K562 (cell line): ENCODE results near the gene SIRPB1. TPM values are rescaled to one million over a fixed set of nuclear protein-coding genes. Genes with fewer than 3 reads are reported as not detected.

Experiments used
- ATAC-seq: fragments of 200-7000 bp; cut with Tn5 transposase; 3 replicates; pipeline ENCODE4 v1.9.1; 2020; ENCODE audit warnings: moderate library complexity
- BruUV-seq: library from RNA; stranded (reverse); fragments of 400-500 nt; replicated peaks from 2 replicates; lab custom pipeline; 2021; lab: Mats Ljungman, UMichigan
- CTCF ChIA-PET: fragments of 300-600 bp; formaldehyde crosslinking; extraction: SDS; loops from one replicate; lab custom pipeline; 2021; ENCODE audit warnings: low intra/inter-chr PET ratio; lab: Yijun Ruan, JAX
- POLR2A ChIA-PET: fragments of 300-600, 350-650 bp; sonication (Branson Sonifier 250); formaldehyde crosslinking; extraction: SDS; loops from one replicate; lab custom pipeline; 2021; ENCODE audit warnings: antibody characterized with exemption, inconsistent platforms; lab: Yijun Ruan, JAX
- DNase-seq, 4 experiments: peaks; one replicate each; pipeline versions ENCODE4 v3.0.0 to v3.0.0-alpha.2; 2011 to 2018; ENCODE audit warnings: low spot score in 3 of 4, mixed read lengths in 3 of 4; ENCODE audit errors: extremely low read depth in 1 of 4
- FAIRE-seq: peaks from 2 replicates; lab custom pipeline; 2011; peaks lifted over from hg19 to GRCh38; lab: Jason Lieb, UNC
- H2AFZ ChIP-seq: 2 replicates; pipeline ENCODE4 v1.6.0; 2011; ENCODE audit warnings: low read depth, low read length, control low read depth, inconsistent platforms
- H3K27ac ChIP-seq: fragments of 200-600 bp; 3 replicates; pipeline ENCODE4 v1.8.0; 2011; ENCODE audit warnings: low read depth, mild to moderate bottlenecking, control low read depth, inconsistent platforms, low read length, moderate library complexity, mixed read lengths; ENCODE audit errors: extremely low read depth
- H3K27me3 ChIP-seq, 2 experiments: fragments of 300-600 bp in 1 of 2; 2 replicates in 1 of 2; 3 replicates in 1 of 2; pipeline versions ENCODE4 v1.6.0 to v1.8.0; 2011; ENCODE audit warnings: inconsistent platforms in 2 of 2, low read length in 2 of 2, mild to moderate bottlenecking in 1 of 2, mixed read lengths in 1 of 2, moderate library complexity in 1 of 2; ENCODE audit not compliant: control insufficient read depth in 2 of 2, insufficient read depth in 2 of 2
- H3K36me3 ChIP-seq: fragments of 300-600 bp; 3 replicates; pipeline ENCODE4 v1.8.0; 2011; ENCODE audit warnings: mild to moderate bottlenecking, low read length, inconsistent platforms; ENCODE audit not compliant: control insufficient read depth, insufficient read depth
- H3K4me1 ChIP-seq, 2 experiments: fragments of 200-600 bp in 1 of 2; replicated peaks in 1 of 2; 2 replicates in 1 of 2; 3 replicates in 1 of 2; pipeline versions ENCODE4 v1.5.1 to v1.8.0; 2011; ENCODE audit warnings: inconsistent platforms in 2 of 2, low read length in 2 of 2, mild to moderate bottlenecking in 1 of 2, mixed read lengths in 1 of 2, moderate library complexity in 1 of 2; ENCODE audit not compliant: control insufficient read depth in 2 of 2, insufficient read depth in 2 of 2
- H3K4me2 ChIP-seq: 2 replicates; pipeline ENCODE4 v1.6.1; 2011; ENCODE audit warnings: low read length, control low read depth, inconsistent platforms, mixed read lengths; ENCODE audit not compliant: insufficient read depth
- H3K4me3 ChIP-seq: fragments of 200-600 bp; sonication (generic), shearing (Covaris generic); 2 replicates; pipeline ENCODE4 v1.5.1; 2016; ENCODE audit warnings: control low read depth, inconsistent platforms
- H3K79me2 ChIP-seq: fragments of 200-600 bp; 3 replicates; pipeline ENCODE4 v1.8.0; 2011; ENCODE audit warnings: low read length, inconsistent platforms; ENCODE audit not compliant: control insufficient read depth, insufficient read depth
- H3K9ac ChIP-seq, 2 experiments: 2 replicates each; pipeline versions ENCODE4 v1.6.0 to v1.6.1; 2011; ENCODE audit warnings: low read depth in 2 of 2, low read length in 2 of 2, control low read depth in 1 of 2, inconsistent platforms in 1 of 2, mild to moderate bottlenecking in 1 of 2, mixed read lengths in 1 of 2; ENCODE audit not compliant: insufficient read depth in 1 of 2
- H3K9me1 ChIP-seq: one replicate; pipeline ENCODE4 v1.6.0; 2011; ENCODE audit warnings: inconsistent platforms, mild to moderate bottlenecking, low read length, moderate library complexity; ENCODE audit not compliant: control insufficient read depth, insufficient read depth
- H3K9me3 ChIP-seq: replicated peaks from 2 replicates; pipeline ENCODE4 v1.5.1; 2011; ENCODE audit warnings: low read depth, low read length, inconsistent platforms; ENCODE audit not compliant: control insufficient read depth, insufficient read depth
- H4K20me1 ChIP-seq: replicated peaks from 2 replicates; pipeline ENCODE4 v1.6.1; 2011; ENCODE audit warnings: low read length, inconsistent platforms, mixed read lengths; ENCODE audit not compliant: control insufficient read depth, insufficient read depth
- FOXJ3 ChIP-seq: sonication (generic); formaldehyde crosslinking; IDR thresholded peaks from 2 replicates; pipeline ENCODE4 v1.4.0; 2020; ENCODE audit warnings: mild to moderate bottlenecking, missing genetic modification reagents
- GATAD2A ChIP-seq: fragments of 450-650 bp; IDR thresholded peaks from 2 replicates; pipeline ENCODE4 v1.6.1; 2017
- GTF2F1 ChIP-seq: IDR thresholded peaks from 2 replicates; pipeline ENCODE4 v1.6.1; 2011; ENCODE audit warnings: low read depth, low read length, improper control_type of control experiment
- HMGXB4 ChIP-seq: sonication (generic); formaldehyde crosslinking; IDR thresholded peaks from 2 replicates; pipeline ENCODE4 v1.8.1; 2023; ENCODE audit warnings: mild to moderate bottlenecking, missing genetic modification reagents
- KLF6 ChIP-seq: fragments of 250-450 bp; sonication (Bioruptor Pico); IDR thresholded peaks from 2 replicates; pipeline ENCODE4 v1.4.0; 2020; ENCODE audit warnings: mild to moderate bottlenecking, moderate library complexity, borderline replicate concordance
- MAZ ChIP-seq, 2 experiments: fragments of 450-650 bp in 1 of 2; sonication (generic) in 1 of 2; formaldehyde crosslinking; IDR thresholded peaks in 1 of 2; conservative IDR thresholded peaks in 1 of 2; 2 replicates each; pipeline versions ENCODE4 v1.4.0 to v1.5.0; 2020; ENCODE audit warnings: mild to moderate bottlenecking in 1 of 2, missing genetic modification reagents in 1 of 2
- NCOA6 ChIP-seq: fragments of 450-650 bp; IDR thresholded peaks from 2 replicates; pipeline ENCODE4 v1.6.1; 2017; ENCODE audit warnings: mild to moderate bottlenecking
- NEUROD1 ChIP-seq: fragments of 150-350 bp; IDR thresholded peaks from 2 replicates; pipeline ENCODE4 v1.6.1; 2014; ENCODE audit warnings: borderline replicate concordance, low read length, low read depth; ENCODE audit not compliant: partially characterized antibody
- PHTF2 ChIP-seq: fragments of 250-450 bp; sonication (Bioruptor Pico); IDR thresholded peaks from 2 replicates; pipeline ENCODE4 v1.5.0; 2021; ENCODE audit warnings: mild to moderate bottlenecking
- RAD51 ChIP-seq: fragments of 450-650 bp; IDR thresholded peaks from 2 replicates; pipeline ENCODE4 v1.7.1; 2016; ENCODE audit warnings: low read depth, mild to moderate bottlenecking, borderline replicate concordance
- SMAD2 ChIP-seq: fragments of 150-350 bp; IDR thresholded peaks from 2 replicates; pipeline ENCODE4 v1.6.1; 2014; ENCODE audit warnings: low read depth, mild to moderate bottlenecking, low read length
- TCF3 ChIP-seq: sonication (generic); formaldehyde crosslinking; IDR thresholded peaks from 2 replicates; pipeline ENCODE4 v1.4.0; 2020; ENCODE audit warnings: mild to moderate bottlenecking, missing genetic modification reagents
- TRIM28 ChIP-seq: fragments of 450-650 bp; IDR thresholded peaks from 2 replicates; pipeline ENCODE4 v1.6.1; 2017
- ZNF124 ChIP-seq: sonication (generic); formaldehyde crosslinking; IDR thresholded peaks from 2 replicates; pipeline ENCODE4 v1.8.1; 2022; ENCODE audit warnings: missing genetic modification reagents
- WGBS: fragments of 100-300 bp; shearing (Covaris generic); methylation state at CpG from one replicate; pipeline ENCODE4 v1.1.6; 2016; ENCODE audit warnings: low coverage, mixed read lengths; ENCODE audit not compliant: insufficient coverage; ENCODE audit errors: missing lambda C conversion rate; 5-methylcytosine and 5-hydroxymethylcytosine counted together
- in situ Hi-C: fragments of 300-500 bp; cut with MboI; formaldehyde crosslinking; loops from 4 replicates; pipeline ENCODE4 v1.15.0; 2018; ENCODE audit warnings: inconsistent platforms, mixed read lengths
- intact Hi-C: fragments of 100-400 bp; cut with micrococcal nuclease; formaldehyde crosslinking; loops from 2 replicates; pipeline ENCODE4 v1.14.2; 2022
- polyA plus RNA-seq, 8 experiments: library from polyadenylated mRNA; depleted of rRNA in 4 of 8; stranded (reverse) in 5 of 8; unstranded in 3 of 8; fragments of >200 nt; fragmentation: Nextera tagmentation in 2 of 8; fragmentation: Illumina TruSeq in 1 of 8; extraction: Ambion mirVana in 2 of 8; extraction: Trizol in 1 of 8; gene quantifications; 2 replicates each; pipeline versions ENCODE4 v1.2.1 to v1.2.3, GENCODE V29; 2011 to 2014; ENCODE audit warnings: inconsistent platforms in 1 of 8, missing spikeins in 1 of 8
- total RNA-seq, 7 experiments: library from RNA; depleted of rRNA in 6 of 7; stranded (reverse); fragments of >200 nt in 6 of 7; fragmentation: Illumina TruSeq in 2 of 7; extraction: Trizol in 2 of 7; gene quantifications; 2 replicates each; pipeline versions ENCODE4 v1.2.1 to v1.2.3, GENCODE V29; 2011 to 2021; ENCODE audit warnings: low replicate concordance in 1 of 7

SIRPB1 gene
- total and polyA plus RNA-seq, 9 of the 15 experiments (the other 6 are each of a cell fraction or from before 2014, with no cell fraction given): not detected

GRCh38 chr20:1629321-1629720 lies 9.5 kb upstream of the SIRPB1 start:
- no peak for FAIRE-seq
- TF ChIP-seq NEUROD1: no peak
- TF ChIP-seq PHTF2 (CRISPR knock-in tag): no peak
- no peak for TF ChIP-seq SMAD2
- TF ChIP-seq HMGXB4 (CRISPR knock-in tag): no peak
- no peak for TF ChIP-seq RAD51
- no peak for TF ChIP-seq ZNF124
- no peak for TF ChIP-seq FOXJ3 (CRISPR knock-in tag)
- no peak for TF ChIP-seq KLF6
- TF ChIP-seq MAZ (CRISPR knock-in tag; conservative IDR thresholded peaks at IDR 0.05 in 1 of 2, IDR thresholded peaks at IDR 0.05 in 1 of 2): no peak
- no peak for TF ChIP-seq TCF3
- no peak for TF ChIP-seq TRIM28
- no peak for TF ChIP-seq GTF2F1
- TF ChIP-seq GATAD2A: no peak
- TF ChIP-seq NCOA6: no peak
- Histone ChIP-seq H3K9me3 (no peaks in the 10 kb centered on the region), H2AFZ (no peak overlapping the region), H3K9ac (no peak overlapping the region), H3K4me2 (no peak overlapping the region), H3K27me3 (peaks cover 0 to 9% of the 10 kb centered on the region in 2 experiments; a peak in 1 of 5 replicates), H3K36me3 (no peaks in the 10 kb centered on the region), H3K27ac (no peak overlapping the region), H3K4me1 (no peaks in the 10 kb centered on the region), H4K20me1 (no peaks in the 10 kb centered on the region), H3K9me1 (no peaks in the 10 kb centered on the region), H3K4me3 (no peak overlapping the region), H3K79me2 (no peaks in the 10 kb centered on the region)
- WGBS: 0% methylated on average over 4 of the region's 5 CpGs
- in situ Hi-C loops: loop anchor here (10.0 kb wide), 1 partner anchor 265 kb away; no protein-coding TSS in a partner anchor
- ChIA-PET CTCF (no interaction called here), POLR2A (interaction anchor here (0.6 kb wide), 1 partner anchor 571 kb away, joined by 3 read pairs; no protein-coding TSS in a partner anchor)
- DNase-seq: no peak
- intact Hi-C loops: no loop called here
- no TSS peak for BruUV-seq
- ATAC-seq: no peak
